ENCODE results near the gene MUC5B. TPM values are rescaled to one million over a fixed set of nuclear protein-coding genes. Genes with fewer than 3 reads are reported as not detected.

The MUC5B gene
- total and polyA plus RNA-seq, 2 donors (not counting 1 experiment from before 2014, with no cell fraction given) = not detected

- ChIA-PET POLR2A (no interaction called here), CTCF (no interaction called here)
- intact Hi-C loops (cut with micrococcal nuclease) = no loop called here
- H3K4me1 Mint-ChIP-seq = no peaks in the 10 kb centered on the region
- 97% methylated on average over 15 of the region's 16 CpGs for WGBS (ENCODE audit: insufficient coverage)
- Histone ChIP-seq H3K9me3 (ENCODE audit: control extremely low read depth in 1 of 3, control insufficient read depth in 2 of 3, insufficient read depth in 1 of 3, low read length in 2 of 3) (peaks cover 0 to 12% (median 0%) of the 10 kb centered on the region in 3 donors), H3K27me3 (replicated peaks in 1 of 4; ENCODE audit: control extremely low read depth in 1 of 4, control insufficient read depth in 3 of 4, insufficient read depth in 4 of 4, low read length in 3 of 4) (no peaks in the 10 kb centered on the region), H3K79me2 (ENCODE audit: control insufficient read depth, insufficient read depth, low read length) (no peaks in the 10 kb centered on the region), H3K36me3 (replicated peaks in 1 of 2; ENCODE audit: control extremely low read depth in 1 of 2, control insufficient read depth in 1 of 2, extremely low read depth in 1 of 2, insufficient read depth in 2 of 2, low read length in 1 of 2) (no peaks in the 10 kb centered on the region), H3K9ac (ENCODE audit: low read length) (no peak overlapping the region), H2AFZ (ENCODE audit: insufficient read depth, low read depth, low read length, poor library complexity, severe bottlenecking) (no peak overlapping the region), H4K20me1 (ENCODE audit: control insufficient read depth, insufficient read depth, low read length, poor library complexity, severe bottlenecking) (no peaks in the 10 kb centered on the region), H3K4me2 (replicated peaks; ENCODE audit: low read depth, low read length, poor library complexity, severe bottlenecking) (no peak overlapping the region), H3K4me1 (ENCODE audit: control insufficient read depth in 2 of 2, insufficient read depth in 2 of 2, low read length in 2 of 2) (no peaks in the 10 kb centered on the region), H3K27ac (ENCODE audit: low read length in 2 of 2) (no peak overlapping the region), H3K4me3 (ENCODE audit: control extremely low read depth in 1 of 5, extremely low read depth in 1 of 5, insufficient read depth in 1 of 5, low read depth in 2 of 5, low read length in 4 of 5) (no peak overlapping the region)
- ATAC-seq (ENCODE audit: low read depth) (no peak), DNase-seq (no peak)
- H3K27ac Mint-ChIP-seq = no peak overlapping the region
- H3K4me3 Mint-ChIP-seq = no peak overlapping the region
- no peaks in the 10 kb centered on the region for H3K9me3 Mint-ChIP-seq (ENCODE audit: insufficient read depth)
- no peaks in the 10 kb centered on the region for H3K27me3 Mint-ChIP-seq
- TF ChIP-seq CTCF (IDR thresholded peaks at IDR 0.05) = no peak
- TF ChIP-seq EZH2 (IDR thresholded peaks at IDR 0.05; ENCODE audit: borderline replicate concordance, insufficient read depth, low read depth, low read length, poor library complexity, severe bottlenecking) = no peak
Measured at GRCh38 chr11:1251236-1251770, 28.4 kb downstream of the MUC5B start.

GRCh38 chr11:1252371-1253102 is 29.7 kb downstream of the MUC5B start:
- Histone ChIP-seq H3K4me1 (ENCODE audit: control insufficient read depth in 2 of 2, insufficient read depth in 2 of 2, low read length in 2 of 2) (no peaks in the 10 kb centered on the region), H4K20me1 (ENCODE audit: control insufficient read depth, insufficient read depth, low read length, poor library complexity, severe bottlenecking) (no peaks in the 10 kb centered on the region), H3K9ac (ENCODE audit: low read length) (no peak overlapping the region), H3K27me3 (replicated peaks in 1 of 4; ENCODE audit: control extremely low read depth in 1 of 4, control insufficient read depth in 3 of 4, insufficient read depth in 4 of 4, low read length in 3 of 4) (no peaks in the 10 kb centered on the region), H2AFZ (ENCODE audit: insufficient read depth, low read depth, low read length, poor library complexity, severe bottlenecking) (no peak overlapping the region), H3K9me3 (ENCODE audit: control extremely low read depth in 1 of 3, control insufficient read depth in 2 of 3, insufficient read depth in 1 of 3, low read length in 2 of 3) (peaks cover 0 to 12% (median 0%) of the 10 kb centered on the region in 3 donors), H3K4me2 (replicated peaks; ENCODE audit: low read depth, low read length, poor library complexity, severe bottlenecking) (no peak overlapping the region), H3K36me3 (replicated peaks in 1 of 2; ENCODE audit: control extremely low read depth in 1 of 2, control insufficient read depth in 1 of 2, extremely low read depth in 1 of 2, insufficient read depth in 2 of 2, low read length in 1 of 2) (no peaks in the 10 kb centered on the region), H3K79me2 (ENCODE audit: control insufficient read depth, insufficient read depth, low read length) (no peaks in the 10 kb centered on the region), H3K4me3 (ENCODE audit: control extremely low read depth in 1 of 5, extremely low read depth in 1 of 5, insufficient read depth in 1 of 5, low read depth in 2 of 5, low read length in 4 of 5) (no peak overlapping the region), H3K27ac (ENCODE audit: low read length in 2 of 2) (no peak overlapping the region)
- ATAC-seq (ENCODE audit: low read depth) = no peak
- Mint-ChIP-seq H3K4me1 (no peaks in the 10 kb centered on the region), H3K27ac (no peak overlapping the region), H3K9me3 (ENCODE audit: insufficient read depth) (no peaks in the 10 kb centered on the region), H3K4me3 (no peak overlapping the region), H3K27me3 (no peaks in the 10 kb centered on the region)
- intact Hi-C loops (cut with micrococcal nuclease) = no loop called here
- CTCF ChIA-PET = no interaction called here
- no peak for DNase-seq
- TF ChIP-seq EZH2 (IDR thresholded peaks at IDR 0.05; ENCODE audit: borderline replicate concordance, insufficient read depth, low read depth, low read length, poor library complexity, severe bottlenecking) = no peak
- TF ChIP-seq CTCF (IDR thresholded peaks at IDR 0.05) = no peak
- POLR2A ChIA-PET = no interaction called here
- WGBS (ENCODE audit: insufficient coverage) = 97% methylated on average over 35 of the region's 38 CpGs

Measured in B cell (primary cell).